SK-N-SH (cell line): ENCODE results near the gene EPB41L1. TPM values are rescaled to one million over a fixed set of nuclear protein-coding genes. Genes with fewer than 3 reads are reported as not detected.

Experiments used
- CTCF ChIA-PET: fragments of 300-600, 350-600 bp; formaldehyde crosslinking; extraction: SDS; loops from one replicate; lab custom pipeline; 2021; lab: Yijun Ruan, JAX
- POLR2A ChIA-PET: fragments of 350-600 bp; sonication (Branson Sonifier 250); formaldehyde crosslinking; extraction: SDS; loops from one replicate; lab custom pipeline; 2020; ENCODE audit warnings: antibody characterized with exemption, inconsistent platforms; lab: Yijun Ruan, JAX
- DNase-seq: peaks from one replicate; pipeline ENCODE4 v3.0.0; 2012
- H2AFZ ChIP-seq: fragments of 200-600 bp; sonication (generic); 2 replicates; pipeline ENCODE4 v1.8.1; 2016; ENCODE audit warnings: antibody characterized with exemption, mild to moderate bottlenecking, low read depth
- H3F3A ChIP-seq: fragments of 200-600 bp; sonication (generic); replicated peaks from 2 replicates; pipeline ENCODE3; 2016; ENCODE audit warnings: antibody characterized with exemption, mild to moderate bottlenecking; ENCODE audit not compliant: insufficient read depth
- H3K27ac ChIP-seq, 2 experiments: fragments of 200-500 bp in 1 of 2; fragments of 200-600 bp in 1 of 2; sonication (Bioruptor generic) in 1 of 2; sonication (generic), shearing (Covaris generic) in 1 of 2; 2 replicates each; pipeline versions ENCODE4 v1.5.1 to v1.6.1; 2014 to 2016; ENCODE audit warnings: low read depth in 2 of 2, inconsistent platforms in 1 of 2, low read length in 1 of 2, mild to moderate bottlenecking in 1 of 2, mixed read lengths in 1 of 2
- H3K27me3 ChIP-seq: fragments of 200-600 bp; sonication (generic), shearing (Covaris generic); 2 replicates; pipeline ENCODE4 v1.6.1; 2016; ENCODE audit warnings: mixed run types; ENCODE audit not compliant: insufficient read depth
- H3K36me3 ChIP-seq, 2 experiments: fragments of 200-500 bp in 1 of 2; fragments of 200-600 bp in 1 of 2; sonication (Bioruptor generic) in 1 of 2; sonication (generic) in 1 of 2; replicated peaks in 1 of 2; 2 replicates each; pipeline versions ENCODE3 to v1.5.1; 2014 to 2016; ENCODE audit warnings: low read length in 1 of 2, mild to moderate bottlenecking in 1 of 2; ENCODE audit not compliant: insufficient read depth in 2 of 2, control insufficient read depth in 1 of 2
- H3K4me1 ChIP-seq, 2 experiments: fragments of 200-500 bp in 1 of 2; fragments of 200-600 bp in 1 of 2; sonication (Bioruptor generic) in 1 of 2; sonication (generic), shearing (Covaris generic) in 1 of 2; 2 replicates each; pipeline versions ENCODE4 v1.5.1 to v1.6.1; 2014 to 2016; ENCODE audit warnings: low read depth in 1 of 2, low read length in 1 of 2, mixed run types in 1 of 2; ENCODE audit not compliant: insufficient read depth in 2 of 2, control insufficient read depth in 1 of 2
- H3K4me2 ChIP-seq: fragments of 200-600 bp; sonication (generic), shearing (Covaris generic); 2 replicates; pipeline ENCODE4 v1.6.1; 2017; ENCODE audit warnings: mixed run types
- H3K4me3 ChIP-seq, 2 experiments: fragments of 200-500 bp in 1 of 2; fragments of 200-600 bp in 1 of 2; sonication (Bioruptor generic) in 1 of 2; sonication (generic), shearing (Covaris generic) in 1 of 2; 2 replicates each; pipeline versions ENCODE4 v1.5.1 to v1.8.1; 2014 to 2016; ENCODE audit warnings: low read depth in 2 of 2, inconsistent platforms in 1 of 2, low read length in 1 of 2, mild to moderate bottlenecking in 1 of 2, mixed read lengths in 1 of 2, moderate library complexity in 1 of 2
- H3K79me2 ChIP-seq: fragments of 200-600 bp; sonication (generic); 2 replicates; pipeline ENCODE4 v1.8.1; 2017; ENCODE audit warnings: mild to moderate bottlenecking; ENCODE audit not compliant: insufficient read depth
- H3K9ac ChIP-seq: fragments of 200-600 bp; sonication (generic); 2 replicates; pipeline ENCODE4 v1.6.1; 2017; ENCODE audit warnings: mixed run types
- H3K9me2 ChIP-seq: fragments of 200-600 bp; sonication (generic); 2 replicates; pipeline ENCODE4 v1.6.1; 2017; ENCODE audit warnings: mixed run types
- H3K9me3 ChIP-seq: fragments of 200-600 bp; sonication (generic); 2 replicates; pipeline ENCODE4 v1.6.1; 2017; ENCODE audit warnings: mixed run types, mild to moderate bottlenecking, moderate library complexity
- H4K20me1 ChIP-seq: fragments of 200-600 bp; sonication (generic); 2 replicates; pipeline ENCODE4 v1.6.1; 2017; ENCODE audit warnings: mild to moderate bottlenecking, mixed run types; ENCODE audit not compliant: insufficient read depth
- ELF1 ChIP-seq: IDR thresholded peaks from 2 replicates; pipeline ENCODE4 v1.4.0; 2012
- EP300 ChIP-seq, 2 experiments: IDR thresholded peaks; 2 replicates each; pipeline versions ENCODE4 v1.4.0 to v1.6.1; 2012; ENCODE audit warnings: borderline replicate concordance in 1 of 2, low read depth in 1 of 2, low read length in 1 of 2
- FOXJ3 ChIP-seq: sonication (generic); formaldehyde crosslinking; IDR thresholded peaks from 2 replicates; pipeline ENCODE4 v1.5.1; 2020; ENCODE audit warnings: mild to moderate bottlenecking, missing genetic modification reagents
- FOXM1 ChIP-seq: IDR thresholded peaks from 2 replicates; pipeline ENCODE4 v1.4.0; 2012; ENCODE audit warnings: low read depth, mild to moderate bottlenecking
- JUND ChIP-seq: IDR thresholded peaks from 2 replicates; pipeline ENCODE4 v1.4.0; 2012
- NFIC ChIP-seq: IDR thresholded peaks from 2 replicates; pipeline ENCODE4 v1.4.0; 2012; ENCODE audit warnings: borderline replicate concordance
- NRF1 ChIP-seq: IDR thresholded peaks from 2 replicates; pipeline ENCODE4 v1.6.1; 2012; ENCODE audit warnings: low read depth, mild to moderate bottlenecking, low read length
- PBX3 ChIP-seq: IDR thresholded peaks from 2 replicates; pipeline ENCODE4; 2012
- REST ChIP-seq: IDR thresholded peaks from 2 replicates; pipeline ENCODE4 v1.6.1; 2012; ENCODE audit warnings: mild to moderate bottlenecking, low read depth, low read length, moderate library complexity
- RFX5 ChIP-seq: IDR thresholded peaks from 2 replicates; pipeline ENCODE4 v1.6.1; 2012; ENCODE audit warnings: mild to moderate bottlenecking, improper control_type of control experiment, low read length
- RXRA ChIP-seq: IDR thresholded peaks from 2 replicates; pipeline ENCODE4 v1.4.0; 2012; ENCODE audit warnings: low read depth, mild to moderate bottlenecking, borderline replicate concordance
- SIN3A ChIP-seq: IDR thresholded peaks from 2 replicates; pipeline ENCODE4 v1.6.1; 2012; ENCODE audit warnings: low read depth, mild to moderate bottlenecking, low read length, moderate library complexity, borderline replicate concordance
- TAF1 ChIP-seq: IDR thresholded peaks from 2 replicates; pipeline ENCODE4 v1.6.1; 2012; ENCODE audit warnings: low read depth, mild to moderate bottlenecking, low read length, moderate library complexity, borderline replicate concordance
- USF1 ChIP-seq: IDR thresholded peaks from 2 replicates; pipeline ENCODE4 v1.4.0; 2012; ENCODE audit warnings: low read depth, borderline replicate concordance
- USF2 ChIP-seq: fragments of 150-350 bp; IDR thresholded peaks from 2 replicates; pipeline ENCODE4 v1.6.1; 2017; ENCODE audit warnings: antibody characterized with exemption, low read length, low read depth, borderline replicate concordance
- WGBS: methylation state at CpG from one replicate; pipeline ENCODE4 v1.1.6; 2017; ENCODE audit warnings: low lambda C conversion rate; 5-methylcytosine and 5-hydroxymethylcytosine counted together
- polyA plus RNA-seq, 3 experiments: library from polyadenylated mRNA; depleted of rRNA; stranded (reverse); fragments of >200 nt; gene quantifications; 2 replicates each; pipeline ENCODE4 v1.2.3, GENCODE V29; 2012

Gene EPB41L1
- polyA plus RNA-seq, 1 of the 3 experiments (the other 2 are of a cell fraction), result 26.1 TPM

- Histone ChIP-seq H3K27ac (no peak overlapping the region), H3K9ac (no peak overlapping the region), H3K4me1 (peaks cover 0 to 4% of the 10 kb centered on the region in 2 experiments; a peak in 2 of 4 replicates), H3K4me3 (no peak overlapping the region), H3K9me3 (no peaks in the 10 kb centered on the region), H3F3A (no peaks in the 10 kb centered on the region), H3K4me2 (no peak overlapping the region), H3K79me2 (peaks cover 8% of the 10 kb centered on the region), H2AFZ (no peak overlapping the region), H3K9me2 (no peaks in the 10 kb centered on the region), H4K20me1 (no peaks in the 10 kb centered on the region)
- POLR2A ChIA-PET, result interaction anchor here (0.8 kb wide), 1 partner anchor 18 kb away, joined by 3 read pairs; no protein-coding TSS in a partner anchor
- WGBS, result over 99% methylated on average over 6 of the region's 7 CpGs
- DNase-seq, result no peak
- no peak for TF ChIP-seq USF1
- no peak for TF ChIP-seq RXRA
- TF ChIP-seq NFIC, result no peak
- no peak for TF ChIP-seq PBX3
- no peak for TF ChIP-seq TAF1
- TF ChIP-seq EP300 (IDR thresholded peaks at IDR 0.05; ENCODE audit: borderline replicate concordance in 1 of 2, low read depth in 1 of 2, low read length in 1 of 2), result no peak
- TF ChIP-seq JUND, result no peak
- TF ChIP-seq FOXJ3 (CRISPR knock-in tag), result no peak
- TF ChIP-seq NRF1, result no peak
- no peak for TF ChIP-seq USF2
- no peak for TF ChIP-seq RFX5
- TF ChIP-seq, all 33 proteins: peak for 0
- Histone ChIP-seq H3K36me3 (peaks cover 5 to 11% of the 10 kb centered on the region in 2 experiments), H3K27me3 (no peaks in the 10 kb centered on the region)
- CTCF ChIA-PET, result interaction anchor here (1.7 to 1.9 kb wide), 2 partner anchors 29 to 208 kb away, joined by 5 to 7 read pairs; no protein-coding TSS in a partner anchor
Observed at GRCh38 chr20:36231331-36231730, 76.8 kb downstream of the EPB41L1 start.

- Histone ChIP-seq H3F3A (no peaks in the 10 kb centered on the region), H3K4me1 (peaks cover 5 to 10% of the 10 kb centered on the region in 2 experiments; a peak in 2 of 4 replicates), H3K36me3 (peaks cover 0 to 7% of the 10 kb centered on the region in 2 experiments), H4K20me1 (no peaks in the 10 kb centered on the region), H2AFZ (no peak overlapping the region), H3K9ac (no peak overlapping the region), H3K9me2 (no peaks in the 10 kb centered on the region), H3K27ac (no peak overlapping the region), H3K27me3 (no peaks in the 10 kb centered on the region), H3K79me2 (peaks cover 43% of the 10 kb centered on the region), H3K9me3 (no peaks in the 10 kb centered on the region), H3K4me3 (no peak overlapping the region), H3K4me2 (no peak overlapping the region)
- POLR2A ChIA-PET, result no interaction called here
- 96% methylated on average over 3 of the region's 4 CpGs for WGBS
- no peak for DNase-seq
- TF ChIP-seq FOXM1 (no peak), TAF1 (no peak), REST (no peak), SIN3A (no peak), ELF1 (no peak), USF2 (no peak)
- CTCF ChIA-PET, result interaction anchor here (0.8 to 2.3 kb wide), 5 partner anchors 32 to 204 kb away, joined by 3 to 9 read pairs (median 4); no protein-coding TSS in a partner anchor
Observed at GRCh38 chr20:36234771-36235320, 80.3 kb downstream of the EPB41L1 start.
